Panc1 (cell line): Measurements from ENCODE around the gene CITED4. TPM values are rescaled to one million over a fixed set of nuclear protein-coding genes. Genes with fewer than 3 reads are reported as not detected.

Source experiments
- ATAC-seq: fragments of 200-7000 bp; cut with Tn5 transposase; 2 replicates; pipeline ENCODE4 v1.9.1; 2020; ENCODE audit warnings: mild to moderate bottlenecking, moderate library complexity
- BruUV-seq: library from RNA; stranded (reverse); fragments of 400-500 nt; replicated peaks from 2 replicates; lab custom pipeline; 2021; lab: Mats Ljungman, UMichigan
- CTCF ChIA-PET: fragments of 300-600 bp; sonication (Branson Sonifier 250); formaldehyde crosslinking; loops from one replicate; lab custom pipeline; 2022; ENCODE audit warnings: antibody characterized with exemption; lab: Charles Lee
- POLR2A ChIA-PET: fragments of 300-600 bp; sonication (Branson Sonifier 250); formaldehyde crosslinking; loops from one replicate; lab custom pipeline; 2022; ENCODE audit warnings: antibody characterized with exemption; lab: Charles Lee
- DNase-seq: peaks from one replicate; pipeline ENCODE4 v3.0.0-alpha.2; 2010; ENCODE audit warnings: low read depth, low spot score
- H3K27ac ChIP-seq: 2 replicates; pipeline ENCODE4 v1.5.1; 2011; ENCODE audit warnings: mild to moderate bottlenecking, low read length, inconsistent platforms
- H3K27me3 ChIP-seq: fragments of 200-500 bp; sonication (Bioruptor generic); 2 replicates; pipeline ENCODE4 v1.6.0; 2014; ENCODE audit warnings: low read length, inconsistent platforms; ENCODE audit not compliant: control insufficient read depth, insufficient read depth
- H3K36me3 ChIP-seq: fragments of 200-500 bp; sonication (Bioruptor generic); 2 replicates; pipeline ENCODE4 v1.5.1; 2014; ENCODE audit warnings: inconsistent platforms, mild to moderate bottlenecking, low read length, moderate library complexity; ENCODE audit not compliant: control insufficient read depth, insufficient read depth
- H3K4me1 ChIP-seq: 2 replicates; pipeline ENCODE4 v1.5.1; 2011; ENCODE audit warnings: inconsistent platforms, mild to moderate bottlenecking, low read length, moderate library complexity; ENCODE audit not compliant: control insufficient read depth, insufficient read depth
- H3K4me3 ChIP-seq, 2 experiments: 2 replicates each; pipeline ENCODE4 v1.5.1; 2011 to 2012; ENCODE audit warnings: low read depth in 2 of 2, low read length in 2 of 2, mild to moderate bottlenecking in 2 of 2, inconsistent platforms in 1 of 2, moderate library complexity in 1 of 2
- H3K9me3 ChIP-seq: fragments of 200-500 bp; sonication (Bioruptor generic); 2 replicates; pipeline ENCODE4 v1.5.1; 2014; ENCODE audit warnings: low read depth, mild to moderate bottlenecking, inconsistent platforms, low read length, moderate library complexity; ENCODE audit not compliant: control insufficient read depth, insufficient read depth
- POLR2AphosphoS5 ChIP-seq: IDR thresholded peaks from 2 replicates; pipeline ENCODE4 v1.6.1; 2012; ENCODE audit warnings: mild to moderate bottlenecking, low read depth, low read length, moderate library complexity
- REST ChIP-seq, 2 experiments: IDR thresholded peaks; 2 replicates each; pipeline ENCODE4 v1.6.1; 2011 to 2012; ENCODE audit warnings: low read depth in 2 of 2, control low read depth in 1 of 2, low read length in 1 of 2, mild to moderate bottlenecking in 1 of 2, moderate library complexity in 1 of 2; ENCODE audit not compliant: insufficient read depth in 1 of 2
- SIN3A ChIP-seq: IDR thresholded peaks from 2 replicates; pipeline ENCODE4 v1.6.1; 2012; ENCODE audit warnings: low read depth, mild to moderate bottlenecking, low read length, moderate library complexity, borderline replicate concordance; ENCODE audit not compliant: insufficient read depth
- TCF7L2 ChIP-seq: IDR thresholded peaks from 2 replicates; pipeline ENCODE4 v1.6.1; 2011; ENCODE audit warnings: mild to moderate bottlenecking, low read depth, low read length, inconsistent platforms
- in situ Hi-C: cut with HindIII; loops from 2 replicates; pipeline ENCODE4 v1.10.0; 2016; ENCODE audit warnings: low sequenced_read_pairs, low pct_unique_long_range_greater_than_20kb
- intact Hi-C: fragments of 100-400 bp; cut with micrococcal nuclease; formaldehyde crosslinking; loops from one replicate; pipeline ENCODE4 v1.10.0; 2022; ENCODE audit not compliant: unreplicated experiment
- total RNA-seq: library from RNA; stranded (reverse); gene quantifications from one replicate; pipeline ENCODE4 v1.2.1, GENCODE V29; 2021; ENCODE audit not compliant: unreplicated experiment
- TF ChIP-seq, protein P1 (sequence below): fragments of 450-650 bp; IDR thresholded peaks from 2 replicates; pipeline ENCODE4 v1.5.1; 2017; ENCODE audit warnings: mild to moderate bottlenecking

CITED4 gene
- total RNA-seq, 1 experiment from 2014 or later: 145 TPM

- BruUV-seq: no TSS peak
- ChIA-PET POLR2A (no interaction called here), CTCF (interaction anchor here (0.6 kb wide), 1 partner anchor 27 kb away, joined by 3 read pairs; no protein-coding TSS in a partner anchor)
- in situ Hi-C loops (no loop called here), intact Hi-C loops (no loop called here)
- Histone ChIP-seq H3K9me3 (no peaks in the 10 kb centered on the region), H3K27ac (peak overlapping the region; percentile 84), H3K4me3 (no peak overlapping the region), H3K36me3 (no peaks in the 10 kb centered on the region), H3K4me1 (peaks cover 20% of the 10 kb centered on the region), H3K27me3 (no peaks in the 10 kb centered on the region)
- DNase-seq: no peak
- ATAC-seq: no peak
- TF ChIP-seq TCF7L2 (no peak), SIN3A (no peak), POLR2AphosphoS5 (no peak), REST (IDR thresholded peaks at IDR 0.05; ENCODE audit: insufficient read depth in 1 of 2, low read depth in 2 of 2, low read length in 1 of 2) (no peak)
- TF ChIP-seq, protein P1, sequence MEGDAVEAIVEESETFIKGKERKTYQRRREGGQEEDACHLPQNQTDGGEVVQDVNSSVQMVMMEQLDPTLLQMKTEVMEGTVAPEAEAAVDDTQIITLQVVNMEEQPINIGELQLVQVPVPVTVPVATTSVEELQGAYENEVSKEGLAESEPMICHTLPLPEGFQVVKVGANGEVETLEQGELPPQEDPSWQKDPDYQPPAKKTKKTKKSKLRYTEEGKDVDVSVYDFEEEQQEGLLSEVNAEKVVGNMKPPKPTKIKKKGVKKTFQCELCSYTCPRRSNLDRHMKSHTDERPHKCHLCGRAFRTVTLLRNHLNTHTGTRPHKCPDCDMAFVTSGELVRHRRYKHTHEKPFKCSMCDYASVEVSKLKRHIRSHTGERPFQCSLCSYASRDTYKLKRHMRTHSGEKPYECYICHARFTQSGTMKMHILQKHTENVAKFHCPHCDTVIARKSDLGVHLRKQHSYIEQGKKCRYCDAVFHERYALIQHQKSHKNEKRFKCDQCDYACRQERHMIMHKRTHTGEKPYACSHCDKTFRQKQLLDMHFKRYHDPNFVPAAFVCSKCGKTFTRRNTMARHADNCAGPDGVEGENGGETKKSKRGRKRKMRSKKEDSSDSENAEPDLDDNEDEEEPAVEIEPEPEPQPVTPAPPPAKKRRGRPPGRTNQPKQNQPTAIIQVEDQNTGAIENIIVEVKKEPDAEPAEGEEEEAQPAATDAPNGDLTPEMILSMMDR: no peak
These were observed 47.1 kb upstream of the CITED4 start for GRCh38 chr1:40909281-40909680.

DNA sequence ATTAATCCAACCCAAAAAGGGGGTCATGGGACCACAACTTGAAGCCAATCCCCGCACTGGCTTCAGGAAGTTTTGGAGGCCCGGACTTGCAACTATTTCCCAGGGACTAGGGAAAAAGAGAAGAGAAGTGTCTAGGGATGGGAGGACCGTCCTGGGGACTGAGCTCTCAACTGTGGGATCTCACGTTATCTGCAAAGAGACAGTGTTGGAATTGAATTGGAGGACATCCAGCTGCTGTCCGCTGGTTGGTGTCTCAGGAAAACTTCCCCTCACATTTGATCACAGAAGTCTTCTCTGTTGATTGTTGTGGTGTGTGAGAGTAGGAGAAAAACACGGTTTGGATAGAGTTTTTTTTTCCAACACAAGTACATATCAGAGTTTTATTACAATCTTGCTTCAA lies 46.2 kb upstream of the CITED4 start:
- no TSS peak for BruUV-seq
- in situ Hi-C loops: no loop called here
- intact Hi-C loops: no loop called here
- CTCF ChIA-PET: no interaction called here
- TF ChIP-seq REST (IDR thresholded peaks at IDR 0.05; ENCODE audit: insufficient read depth in 1 of 2, low read depth in 2 of 2, low read length in 1 of 2): no peak
- TF ChIP-seq TCF7L2: no peak
- TF ChIP-seq POLR2AphosphoS5: no peak
- no peak for TF ChIP-seq SIN3A
- TF ChIP-seq, protein P1: no peak
- POLR2A ChIA-PET: no interaction called here
- H3K4me3 ChIP-seq: no peak overlapping the region
- H3K27me3 ChIP-seq: no peaks in the 10 kb centered on the region
- peak overlapping the region; percentile 74 for H3K27ac ChIP-seq
- no peak for ATAC-seq
- H3K4me1 ChIP-seq: peaks cover 23% of the 10 kb centered on the region
- H3K9me3 ChIP-seq: no peaks in the 10 kb centered on the region
- DNase-seq: no peak
- H3K36me3 ChIP-seq: no peaks in the 10 kb centered on the region
